Panc1 (cell line): ENCODE data around the gene SLC36A4.

Experiments used
- POLR2AphosphoS5 ChIP-seq: IDR thresholded peaks from 2 replicates; pipeline ENCODE4 v1.6.1; 2012; ENCODE audit warnings: mild to moderate bottlenecking, low read depth, low read length, moderate library complexity
- REST ChIP-seq, 2 experiments: IDR thresholded peaks; 2 replicates each; pipeline ENCODE4 v1.6.1; 2011 to 2012; ENCODE audit warnings: low read depth in 2 of 2, control low read depth in 1 of 2, low read length in 1 of 2, mild to moderate bottlenecking in 1 of 2, moderate library complexity in 1 of 2; ENCODE audit not compliant: insufficient read depth in 1 of 2
- SIN3A ChIP-seq: IDR thresholded peaks from 2 replicates; pipeline ENCODE4 v1.6.1; 2012; ENCODE audit warnings: low read depth, mild to moderate bottlenecking, low read length, moderate library complexity, borderline replicate concordance; ENCODE audit not compliant: insufficient read depth
- TCF7L2 ChIP-seq: IDR thresholded peaks from 2 replicates; pipeline ENCODE4 v1.6.1; 2011; ENCODE audit warnings: mild to moderate bottlenecking, low read depth, low read length, inconsistent platforms
- TF ChIP-seq, protein P1 (sequence below): fragments of 450-650 bp; IDR thresholded peaks from 2 replicates; pipeline ENCODE4 v1.5.1; 2017; ENCODE audit warnings: mild to moderate bottlenecking

- TF ChIP-seq, protein P1, sequence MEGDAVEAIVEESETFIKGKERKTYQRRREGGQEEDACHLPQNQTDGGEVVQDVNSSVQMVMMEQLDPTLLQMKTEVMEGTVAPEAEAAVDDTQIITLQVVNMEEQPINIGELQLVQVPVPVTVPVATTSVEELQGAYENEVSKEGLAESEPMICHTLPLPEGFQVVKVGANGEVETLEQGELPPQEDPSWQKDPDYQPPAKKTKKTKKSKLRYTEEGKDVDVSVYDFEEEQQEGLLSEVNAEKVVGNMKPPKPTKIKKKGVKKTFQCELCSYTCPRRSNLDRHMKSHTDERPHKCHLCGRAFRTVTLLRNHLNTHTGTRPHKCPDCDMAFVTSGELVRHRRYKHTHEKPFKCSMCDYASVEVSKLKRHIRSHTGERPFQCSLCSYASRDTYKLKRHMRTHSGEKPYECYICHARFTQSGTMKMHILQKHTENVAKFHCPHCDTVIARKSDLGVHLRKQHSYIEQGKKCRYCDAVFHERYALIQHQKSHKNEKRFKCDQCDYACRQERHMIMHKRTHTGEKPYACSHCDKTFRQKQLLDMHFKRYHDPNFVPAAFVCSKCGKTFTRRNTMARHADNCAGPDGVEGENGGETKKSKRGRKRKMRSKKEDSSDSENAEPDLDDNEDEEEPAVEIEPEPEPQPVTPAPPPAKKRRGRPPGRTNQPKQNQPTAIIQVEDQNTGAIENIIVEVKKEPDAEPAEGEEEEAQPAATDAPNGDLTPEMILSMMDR, result no peak
- TF ChIP-seq SIN3A, result no peak
- TF ChIP-seq REST (IDR thresholded peaks at IDR 0.05; ENCODE audit: insufficient read depth in 1 of 2, low read depth in 2 of 2, low read length in 1 of 2), result no peak
- no peak for TF ChIP-seq POLR2AphosphoS5
- TF ChIP-seq TCF7L2, result no peak
Measured at GRCh38 chr11:93219440-93219839, 21.6 kb upstream of the SLC36A4 start.
